Measurements from ENCODE around the gene U2AF2. TPM values are rescaled to one million over a fixed set of nuclear protein-coding genes. Genes with fewer than 3 reads are reported as not detected.

The U2AF2 gene
- total and polyA plus RNA-seq, 12 donors = 58.9 to 243 (median 117) TPM

- H3K36me3 ChIP-seq (replicated peaks in 1 of 2) = no peaks in the 10 kb centered on the region
- peaks cover 18 to 28% of the 10 kb centered on the region in 2 donors for H3K4me1 ChIP-seq (replicated peaks in 1 of 2)
- H3K4me3 ChIP-seq = no peak overlapping the region
- peak overlapping the region in 3 of 5 donors; percentile 97 to 99 (median 97) for H3K27ac ChIP-seq
- no peaks in the 10 kb centered on the region for H3K9me3 ChIP-seq (replicated peaks in 1 of 3)
- no peaks in the 10 kb centered on the region for H3K27me3 ChIP-seq
- DNase-seq = peak in 1 of 7 donors; percentile 19
- intact Hi-C loops (cut with DNase I) = loop anchor here in 1 of 2 donors (5.0 kb wide), 1 partner anchor 117 kb away; no protein-coding TSS in a partner anchor
- WGBS, 4 donors = 71 to 84% (median 76%) methylated on average over 7 to 8 of the region's 8 CpGs
- no peak for TF ChIP-seq POLR2A (IDR thresholded peaks at IDR 0.05)
- TF ChIP-seq CTCF (IDR thresholded peaks at IDR 0.05) = no peak
Observed at GRCh38 chr19:55633861-55634260, 21.0 kb upstream of the U2AF2 start.

- Histone ChIP-seq H3K27me3 (no peaks in the 10 kb centered on the region), H3K27ac (peak overlapping the region; percentile 88 to 99 (median 97)), H3K9me3 (replicated peaks in 1 of 3) (no peaks in the 10 kb centered on the region), H3K4me3 (peak overlapping the region; percentile 67 to 100 (median 86)), H3K36me3 (replicated peaks in 1 of 2) (no peaks in the 10 kb centered on the region), H3K4me1 (replicated peaks in 1 of 2) (peaks cover 23 to 36% of the 10 kb centered on the region in 2 donors)
- TF ChIP-seq POLR2A (IDR thresholded peaks at IDR 0.05) = no peak
- TF ChIP-seq CTCF (IDR thresholded peaks at IDR 0.05) = no peak
- WGBS, 4 donors = 3 to 6% (median 3%) methylated on average over 9 of the region's 9 CpGs
- DNase-seq = peak in 2 of 7 donors; percentile 24 to 26
- intact Hi-C loops (cut with DNase I) = no loop called here
Observed at GRCh38 chr19:55635334-55635717, 19.5 kb upstream of the U2AF2 start.

- DNase-seq = peak in 1 of 7 donors; percentile 8
- Histone ChIP-seq H3K36me3 (replicated peaks in 1 of 2) (no peaks in the 10 kb centered on the region), H3K4me1 (replicated peaks in 1 of 2) (peaks cover 25 to 40% of the 10 kb centered on the region in 2 donors), H3K27ac (peak overlapping the region in 4 of 5 donors; percentile 97 to 99 (median 98)), H3K4me3 (peak overlapping the region in 3 of 4 donors; percentile 67 to 100 (median 82)), H3K27me3 (no peaks in the 10 kb centered on the region), H3K9me3 (replicated peaks in 1 of 3) (no peaks in the 10 kb centered on the region)
- 47 to 58% (median 51%) methylated on average over 7 of the region's 7 CpGs for WGBS, 4 donors
- intact Hi-C loops (cut with DNase I) = no loop called here
- TF ChIP-seq CTCF (IDR thresholded peaks at IDR 0.05) = no peak
- TF ChIP-seq POLR2A (IDR thresholded peaks at IDR 0.05) = no peak
Observed at GRCh38 chr19:55635856-55636440, 18.9 kb upstream of the U2AF2 start.

- DNase-seq = no peak
- peak overlapping the region in 2 of 5 donors; percentile 30 to 97 for H3K27ac ChIP-seq
- H3K36me3 ChIP-seq (replicated peaks in 1 of 2) = no peaks in the 10 kb centered on the region
- WGBS, 4 donors = 76 to 85% (median 79%) methylated on average over 2 to 4 of the region's 4 CpGs
- H3K27me3 ChIP-seq = no peaks in the 10 kb centered on the region
- H3K9me3 ChIP-seq (replicated peaks in 1 of 3) = no peaks in the 10 kb centered on the region
- H3K4me1 ChIP-seq (replicated peaks in 1 of 2) = peaks cover 25 to 40% of the 10 kb centered on the region in 2 donors
- TF ChIP-seq CTCF (IDR thresholded peaks at IDR 0.05) = no peak
- H3K4me3 ChIP-seq = no peak overlapping the region
- intact Hi-C loops (cut with DNase I) = no loop called here
Observed at GRCh38 chr19:55636723-55637122, 18.1 kb upstream of the U2AF2 start.
